Measurements from ENCODE around the gene SART1. TPM values are rescaled to one million over a fixed set of nuclear protein-coding genes. Genes with fewer than 3 reads are reported as not detected.
"Not testable (repeated sequence)": the region's sequence is repeated elsewhere in the genome, so short reads cannot be mapped to it uniquely, and the experiment has no call there.

Gene SART1
- total RNA-seq, 1 donor from 2014 or later = 29.9 TPM

DNA sequence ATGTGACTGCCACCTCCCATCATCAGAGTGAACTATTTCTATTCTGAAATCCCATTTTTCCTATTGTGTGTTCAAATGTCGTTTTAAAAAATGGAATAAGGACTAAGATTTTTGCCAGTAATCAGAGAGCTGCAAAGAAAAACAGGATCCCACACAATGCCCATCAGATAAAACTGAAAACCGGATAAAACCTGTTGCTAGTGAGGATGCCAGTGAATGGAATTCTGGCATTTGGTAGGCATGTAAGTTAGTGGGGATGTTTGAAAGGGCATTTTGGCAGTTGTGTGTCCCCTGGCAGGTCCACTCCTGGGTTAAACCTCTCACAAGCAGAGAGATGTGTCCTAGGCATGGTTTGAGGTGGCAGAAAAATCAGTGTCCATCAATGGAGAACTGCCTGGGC, 36.1 kb upstream of the SART1 start:
- no peak for ATAC-seq
- DNase-seq (ENCODE audit: missing footprints) = no peak
- intact Hi-C loops (cut with DNase I) = no loop called here

DNA sequence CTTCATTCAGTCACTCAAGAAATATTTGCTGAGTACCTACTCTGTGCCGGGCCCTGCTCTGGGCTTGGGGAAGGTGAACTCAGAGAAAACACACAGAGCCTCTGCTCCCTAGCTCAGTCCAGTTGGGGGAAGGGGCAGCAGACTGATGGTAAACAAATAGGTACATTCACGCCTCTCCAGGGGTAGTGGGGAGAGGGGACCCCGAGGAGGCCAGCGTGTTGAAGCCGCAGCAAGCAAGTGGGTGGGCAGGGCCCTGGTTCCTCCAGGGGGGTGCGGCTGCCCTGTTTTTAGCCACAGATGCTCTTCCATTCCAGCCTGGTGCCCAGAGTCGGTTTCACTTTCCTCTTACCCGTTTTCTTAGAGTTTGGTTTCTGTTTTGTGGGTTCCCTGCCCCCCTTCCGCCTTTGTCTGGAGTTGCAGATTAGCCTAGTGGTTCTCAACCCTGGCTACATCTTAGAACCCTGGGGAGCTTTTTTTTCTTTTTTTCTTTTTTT, 33.6 kb upstream of the SART1 start:
- intact Hi-C loops (cut with DNase I) = no loop called here
- DNase-seq (ENCODE audit: missing footprints) = no peak
- ATAC-seq = no peak

DNA sequence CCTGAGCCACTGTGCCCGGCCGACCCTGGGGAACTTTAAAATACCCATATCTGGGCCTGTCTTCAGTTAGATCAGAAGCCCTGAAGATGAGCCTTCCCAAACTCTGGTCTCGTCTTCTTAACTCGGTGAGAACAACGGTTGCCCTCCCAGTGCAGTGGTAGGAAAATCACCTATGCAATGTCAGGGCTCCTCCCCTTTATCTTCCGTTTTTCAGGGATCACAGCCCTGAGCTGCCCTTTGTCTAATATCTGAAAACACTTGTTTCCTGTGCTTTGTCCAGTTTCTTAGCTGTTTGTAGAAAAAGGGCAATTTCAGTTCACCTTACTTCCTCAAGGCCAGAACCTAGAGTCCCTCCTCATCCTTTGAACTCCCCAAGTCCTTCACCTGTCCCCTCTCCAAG, 32.9 kb upstream of the SART1 start:
- intact Hi-C loops (cut with DNase I) = no loop called here
- no peak for DNase-seq (ENCODE audit: missing footprints)
- ATAC-seq = no peak

- ATAC-seq (no peak), DNase-seq (ENCODE audit: missing footprints) (no peak)
- intact Hi-C loops (cut with DNase I) = no loop called here
Observed at GRCh38 chr11:65931773-65932557, 29.6 kb upstream of the SART1 start.

DNA sequence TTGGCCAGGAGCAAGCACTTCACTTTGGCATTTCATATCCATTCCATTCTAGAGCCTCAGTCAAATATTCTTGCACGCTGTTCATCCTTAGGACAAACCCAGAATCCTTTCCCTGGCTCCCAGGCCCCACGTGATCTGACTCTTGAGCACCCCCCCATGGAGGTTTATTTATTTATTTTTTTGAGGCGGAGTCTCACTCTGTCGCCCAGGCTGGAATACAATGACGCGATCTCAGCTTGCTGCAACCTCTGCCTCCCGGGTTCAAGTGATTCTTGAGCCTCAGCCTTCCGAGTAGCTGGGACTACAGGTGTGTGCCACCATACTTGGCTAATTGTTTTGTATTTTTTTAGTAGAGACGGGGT, 29.0 kb upstream of the SART1 start:
- DNase-seq (ENCODE audit: missing footprints) (no peak), ATAC-seq (no peak)
- intact Hi-C loops (cut with DNase I) = no loop called here

DNA sequence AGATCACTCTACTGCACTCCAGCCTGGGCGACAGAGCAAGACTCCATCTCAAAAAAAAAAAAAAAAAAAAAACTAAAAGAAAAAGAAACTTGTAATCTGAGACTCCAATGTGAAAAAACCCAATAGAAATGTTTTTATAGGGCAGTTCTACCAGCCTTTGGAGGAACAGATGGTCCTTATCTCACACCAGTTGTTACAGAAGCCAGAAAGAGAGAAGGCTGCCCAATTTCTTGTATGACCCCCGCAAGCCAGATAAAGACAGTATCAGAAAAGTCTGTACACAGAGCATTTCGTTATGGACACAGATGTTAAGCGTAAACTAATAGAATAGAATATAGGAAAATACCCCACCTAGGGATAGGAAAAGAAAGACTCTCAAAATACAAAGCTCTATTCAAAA, 27.5 kb upstream of the SART1 start:
- no peak for DNase-seq (ENCODE audit: missing footprints)
- ATAC-seq = no peak
- intact Hi-C loops (cut with DNase I) = no loop called here

DNA sequence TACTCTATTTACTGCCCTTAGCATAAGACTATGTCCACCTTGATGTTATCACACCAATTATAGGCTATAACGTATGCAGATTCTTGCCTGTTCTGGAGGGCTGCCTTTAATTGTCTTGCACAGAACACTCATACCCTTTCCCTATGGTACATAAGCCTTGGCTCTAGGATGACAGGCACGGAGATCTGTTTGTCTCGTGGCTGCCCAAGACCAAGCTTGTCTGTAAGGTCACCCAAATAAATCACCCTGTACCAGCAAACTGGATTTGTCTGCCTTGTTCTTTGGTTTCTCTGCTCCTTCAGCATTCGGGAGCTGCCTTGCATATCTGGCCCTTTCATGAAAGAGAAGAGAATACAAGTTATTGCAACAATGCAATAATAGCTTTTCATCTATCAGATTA, 23.8 kb upstream of the SART1 start:
- DNase-seq (ENCODE audit: missing footprints) = no peak
- no peak for ATAC-seq
- intact Hi-C loops (cut with DNase I) = no loop called here

DNA sequence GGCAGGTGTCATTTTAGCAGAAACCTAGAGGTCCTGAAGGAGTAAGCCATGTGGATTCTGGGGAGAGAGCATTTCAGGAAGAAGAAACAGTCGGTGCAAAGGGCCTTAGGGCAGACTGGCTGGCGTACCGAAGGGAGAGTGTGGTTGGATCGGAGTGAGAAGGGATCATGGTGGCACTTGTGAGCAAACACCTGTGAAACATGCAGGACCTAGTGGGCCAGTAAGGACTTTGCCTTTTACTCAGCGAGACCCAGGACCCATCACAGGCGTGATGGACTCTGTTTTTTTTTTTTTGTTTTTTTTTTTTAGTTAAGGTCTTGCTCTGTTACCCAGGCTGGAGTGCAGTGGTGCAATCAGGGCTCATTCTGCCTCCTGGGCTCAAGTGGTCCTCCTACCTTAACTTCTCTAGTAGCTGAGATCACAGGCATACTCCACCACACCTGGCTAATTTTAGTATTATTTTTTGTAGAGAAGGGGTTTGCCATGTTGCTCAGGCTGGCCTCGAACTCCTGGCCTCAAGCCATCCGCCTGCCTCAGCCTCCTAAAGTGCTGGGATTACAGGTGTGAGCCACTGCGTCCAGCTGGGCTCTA, 19.7 kb upstream of the SART1 start:
- no peak for DNase-seq (ENCODE audit: missing footprints)
- no peak for ATAC-seq
- intact Hi-C loops (cut with DNase I) = no loop called here

GRCh38 chr11:65942531-65942930, 19.0 kb upstream of the SART1 start:
- DNase-seq (ENCODE audit: missing footprints) = no peak
- no peak for ATAC-seq
- intact Hi-C loops (cut with DNase I) = no loop called here

DNA sequence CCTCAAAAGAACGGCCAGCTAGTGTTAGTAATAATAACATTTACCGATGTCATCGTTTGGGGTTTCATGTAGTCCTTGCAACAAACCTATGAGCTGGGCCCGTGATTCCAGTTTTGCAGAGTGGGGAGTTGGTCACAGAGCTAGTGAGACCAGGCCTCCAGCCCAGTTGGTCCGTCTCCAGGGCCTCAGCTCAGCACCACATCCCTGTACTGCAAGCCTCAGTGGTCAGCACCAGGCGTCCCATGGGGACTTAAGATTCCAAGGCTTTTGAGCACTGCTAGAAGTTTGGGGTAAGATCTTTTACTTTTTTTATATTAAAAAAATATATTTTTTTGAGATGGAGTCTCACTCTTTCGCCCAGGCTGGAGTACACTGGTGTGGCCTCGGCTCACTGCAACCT, 17.3 kb upstream of the SART1 start:
- DNase-seq (ENCODE audit: missing footprints) = no peak
- intact Hi-C loops (cut with DNase I) = no loop called here
- ATAC-seq = no peak

GRCh38 chr11:65944767-65945166, 16.8 kb upstream of the SART1 start:
- ATAC-seq (no peak), DNase-seq (ENCODE audit: missing footprints) (no peak)
- intact Hi-C loops (cut with DNase I) = no loop called here

- no peak for DNase-seq (ENCODE audit: missing footprints)
- no peak for ATAC-seq
- intact Hi-C loops (cut with DNase I) = no loop called here
Observed at GRCh38 chr11:65945430-65945911, 16.1 kb upstream of the SART1 start, which contains the start of gene TSGA10IP. TSGA10IP (plus strand) TSS chr11:65945480; CDS start chr11:65945676, 196 bp downstream.

- DNase-seq (ENCODE audit: missing footprints) (no peak), ATAC-seq (no peak)
- intact Hi-C loops (cut with DNase I) = no loop called here
Observed at GRCh38 chr11:65945941-65946558, 15.5 kb upstream of the SART1 start.

DNA sequence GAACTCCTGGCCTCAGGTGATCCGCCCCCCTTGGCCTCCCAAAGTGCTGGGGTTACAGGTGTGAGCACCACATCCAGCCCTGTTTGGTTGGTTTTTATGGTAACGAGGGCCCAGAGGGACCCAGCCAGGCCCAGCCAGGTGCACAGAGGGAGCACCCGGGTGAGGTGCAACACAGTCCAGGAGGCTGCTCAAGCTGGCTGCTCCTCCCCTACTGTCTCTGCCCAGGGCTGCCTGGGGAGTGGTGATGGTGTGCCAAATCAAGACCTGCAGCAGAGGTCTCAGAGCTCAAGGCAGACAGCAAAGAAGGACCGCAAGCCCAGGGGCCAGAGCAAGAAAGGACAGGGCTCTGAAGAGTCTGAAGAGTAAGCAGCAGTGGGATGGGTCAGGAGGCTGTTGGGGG, 14.9 kb upstream of the SART1 start:
- DNase-seq (ENCODE audit: missing footprints) (no peak), ATAC-seq (no peak)
- intact Hi-C loops (cut with DNase I) = no loop called here

GRCh38 chr11:65947133-65947532, 14.4 kb upstream of the SART1 start:
- intact Hi-C loops (cut with DNase I) = no loop called here
- DNase-seq (ENCODE audit: missing footprints) (no peak), ATAC-seq (no peak)

DNA sequence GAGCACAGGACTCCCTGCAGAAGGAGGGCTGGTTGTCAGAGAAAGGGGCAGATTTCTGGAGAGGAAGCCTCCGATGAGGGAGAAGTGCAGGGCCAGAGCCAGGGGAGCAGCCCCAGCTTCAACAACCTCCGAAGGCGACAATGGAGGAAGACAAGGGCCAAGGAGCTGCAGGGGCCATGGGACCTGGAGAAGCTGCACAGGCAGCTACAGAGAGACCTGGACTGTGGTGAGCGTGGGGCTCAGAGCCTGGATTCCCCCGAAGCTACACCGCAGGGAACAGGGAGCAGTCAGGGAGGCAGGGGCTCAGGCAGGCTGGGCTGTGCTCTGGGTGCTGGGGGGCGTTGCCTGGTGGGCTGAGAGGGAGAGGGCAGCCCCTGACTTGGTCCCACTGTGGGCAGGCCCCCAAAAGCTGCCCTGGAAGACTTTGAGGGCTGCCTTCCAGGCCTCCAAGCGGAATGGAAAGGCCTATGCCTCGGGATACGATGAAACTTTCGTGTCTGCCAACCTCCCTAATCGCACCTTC, 13.9 kb upstream of the SART1 start:
- intact Hi-C loops (cut with DNase I) = no loop called here
- DNase-seq (ENCODE audit: missing footprints) (no peak), ATAC-seq (no peak)

- ATAC-seq; DNase-seq (ENCODE audit: missing footprints); intact Hi-C loops (cut with DNase I): not testable (repeated sequence)
Observed at GRCh38 chr11:65950711-65951110, 10.8 kb upstream of the SART1 start.

DNA sequence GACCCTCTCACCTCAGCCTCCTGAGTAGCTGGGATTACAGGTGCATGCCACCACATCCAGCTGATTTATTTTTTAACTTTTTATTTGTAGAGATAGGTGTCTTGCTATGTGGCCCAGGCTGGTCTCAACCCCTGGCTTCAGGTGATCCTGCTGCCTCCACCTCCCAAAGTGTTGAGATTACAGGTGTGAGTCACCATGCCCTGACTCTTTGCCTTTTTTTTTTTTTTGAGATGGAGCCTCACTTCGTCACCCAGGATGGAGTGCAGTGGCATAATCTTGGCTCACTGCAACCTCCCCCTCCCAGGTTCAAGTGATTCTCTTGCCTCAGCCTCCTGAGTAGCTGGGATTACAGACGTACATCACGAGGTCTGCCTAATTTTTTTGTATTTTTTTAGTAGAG, 9.9 kb upstream of the SART1 start:
- ATAC-seq; intact Hi-C loops (cut with DNase I); DNase-seq (ENCODE audit: missing footprints): not testable (repeated sequence)

- ATAC-seq (no peak), DNase-seq (ENCODE audit: missing footprints) (no peak)
- intact Hi-C loops (cut with DNase I) = no loop called here
Observed at GRCh38 chr11:65952052-65952521, 9.4 kb upstream of the SART1 start.

GRCh38 chr11:65953471-65953870, 8.1 kb upstream of the SART1 start:
- intact Hi-C loops (cut with DNase I) = no loop called here
- no peak for ATAC-seq
- no peak for DNase-seq (ENCODE audit: missing footprints)
